Vagina (tissue), 2 donors: ENCODE measurements around the gene RCOR3. TPM values are rescaled to one million over a fixed set of nuclear protein-coding genes. Genes with fewer than 3 reads are reported as not detected.

Source experiments
- DNase-seq, 2 donors: peaks; one replicate each; pipeline ENCODE4 v3.0.0-alpha.2; 2017; ENCODE audit errors: extremely low spot score in 2 of 2
- H3K27ac ChIP-seq: fragments of 200-600 bp; sonication (generic); one replicate; pipeline ENCODE4 v1.5.1; 2019
- H3K27me3 ChIP-seq: fragments of 200-600 bp; sonication (generic); one replicate; pipeline ENCODE4 v1.5.1; 2019
- H3K36me3 ChIP-seq, 2 donors: fragments of 200-600 bp; sonication (generic); one replicate each; pipeline ENCODE4 v1.5.1; 2017 to 2019
- H3K4me1 ChIP-seq: fragments of 200-600 bp; sonication (generic); one replicate; pipeline ENCODE4 v1.5.1; 2019
- H3K4me3 ChIP-seq, 2 donors: fragments of 200-600 bp; sonication (generic); 1 replicate in 1 of 2; 2 replicates in 1 of 2; pipeline ENCODE4 v1.5.1; 2016 to 2019
- H3K9me3 ChIP-seq: fragments of 200-600 bp; sonication (generic); one replicate; pipeline ENCODE4 v1.5.1; 2019
- CTCF ChIP-seq, 3 experiments: fragments of 450-650 bp in 2 of 3; fragments of 200-600 bp in 1 of 3; sonication (generic) in 1 of 3; IDR thresholded peaks; one replicate each; pipeline ENCODE4 v1.5.1; 2017 to 2019; ENCODE audit warnings: antibody characterized with exemption in 3 of 3, mild to moderate bottlenecking in 2 of 3, moderate library complexity in 2 of 3
- POLR2A ChIP-seq, 2 donors: fragments of 450-650 bp; IDR thresholded peaks; one replicate each; pipeline ENCODE4 v1.6.1; 2017; ENCODE audit warnings: antibody characterized with exemption in 2 of 2, mild to moderate bottlenecking in 2 of 2, moderate library complexity in 2 of 2
- POLR2AphosphoS5 ChIP-seq, 2 donors: sonication (generic); formaldehyde crosslinking; IDR thresholded peaks; one replicate each; pipeline ENCODE4 v1.9.0; 2017; ENCODE audit warnings: antibody characterized with exemption in 2 of 2, mild to moderate bottlenecking in 2 of 2, low read depth in 1 of 2; ENCODE audit not compliant: insufficient read depth in 1 of 2
- intact Hi-C: fragments of 100-400 bp; cut with DNase I; formaldehyde crosslinking; loops from one replicate; pipeline ENCODE4 v1.15.1; 2023
- total RNA-seq: library from RNA; depleted of rRNA; stranded (reverse); fragments of >200 nt; gene quantifications from one replicate; pipeline ENCODE4 v1.2.3, GENCODE V29; 2016

RCOR3 gene
- total RNA-seq, 1 donor from 2014 or later, result 58.4 TPM

GRCh38 chr1:211341999-211342398 is 82.8 kb downstream of the RCOR3 start:
- intact Hi-C loops, result no loop called here
- no peak overlapping the region for H3K27ac ChIP-seq
- no peak overlapping the region for H3K4me3 ChIP-seq
- H3K27me3 ChIP-seq, result no peaks in the 10 kb centered on the region
- no peak for DNase-seq
- H3K4me1 ChIP-seq, result peaks cover 10% of the 10 kb centered on the region
- H3K9me3 ChIP-seq, result no peaks in the 10 kb centered on the region
- TF ChIP-seq POLR2AphosphoS5 (IDR thresholded peaks at IDR 0.05; ENCODE audit: insufficient read depth in 1 of 2, low read depth in 1 of 2), result no peak
- no peaks in the 10 kb centered on the region for H3K36me3 ChIP-seq

DNA sequence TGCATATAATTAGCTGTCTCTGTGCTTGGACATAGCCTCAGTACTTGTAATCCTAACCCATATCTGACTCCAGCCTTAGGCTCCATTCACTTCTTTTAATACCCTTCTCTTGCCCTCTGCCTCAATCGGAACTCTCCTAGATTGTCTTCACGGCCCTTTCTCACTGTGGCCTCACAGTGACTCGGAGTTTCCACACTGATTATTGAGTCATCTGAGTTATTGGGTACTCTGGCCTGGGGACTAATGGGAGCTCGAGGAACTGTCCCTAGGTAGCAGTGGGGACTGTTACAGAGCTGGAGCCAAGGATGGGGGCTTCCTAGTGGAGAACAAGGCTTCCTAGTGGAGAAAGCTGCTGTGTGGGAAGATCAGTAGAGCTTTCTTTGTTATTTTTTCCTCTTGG is 84.4 kb downstream of the RCOR3 start:
- TF ChIP-seq POLR2AphosphoS5 (IDR thresholded peaks at IDR 0.05; ENCODE audit: insufficient read depth in 1 of 2, low read depth in 1 of 2) (no peak), CTCF (IDR thresholded peaks at IDR 0.05) (no peak), POLR2A (IDR thresholded peaks at IDR 0.05) (no peak)
- Histone ChIP-seq H3K9me3 (no peaks in the 10 kb centered on the region), H3K36me3 (no peaks in the 10 kb centered on the region), H3K27me3 (no peaks in the 10 kb centered on the region), H3K27ac (no peak overlapping the region), H3K4me1 (peaks cover 10% of the 10 kb centered on the region), H3K4me3 (no peak overlapping the region)
- DNase-seq, result peak in 1 of 2 donors; percentile 67
- intact Hi-C loops, result no loop called here

DNA sequence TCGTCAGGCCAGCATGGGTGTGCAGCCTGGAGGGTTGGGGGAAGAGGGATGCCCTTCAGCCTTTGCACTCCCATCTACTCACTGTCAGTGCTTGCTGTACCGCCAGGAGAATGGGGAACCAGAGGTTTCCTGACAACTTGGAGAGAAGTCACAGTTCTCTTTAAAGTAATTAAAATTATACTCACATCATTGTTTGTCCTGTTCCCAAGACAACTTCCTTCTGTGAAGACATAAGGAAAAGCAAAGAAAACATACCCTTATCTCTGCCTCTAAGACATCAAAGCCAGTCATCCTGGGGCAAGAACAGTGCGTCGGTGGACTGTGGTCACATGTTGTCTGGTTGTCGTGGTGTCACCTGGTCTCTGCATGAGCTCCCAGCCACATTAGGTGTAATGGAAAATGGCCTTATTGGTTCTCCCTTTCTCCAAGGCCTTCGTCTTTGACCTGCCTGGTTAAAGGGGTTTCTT is 85.0 kb downstream of the RCOR3 start:
- TF ChIP-seq POLR2A (IDR thresholded peaks at IDR 0.05) (no peak), CTCF (IDR thresholded peaks at IDR 0.05) (no peak)
- Histone ChIP-seq H3K4me1 (peaks cover 10% of the 10 kb centered on the region), H3K9me3 (no peaks in the 10 kb centered on the region), H3K27me3 (no peaks in the 10 kb centered on the region), H3K27ac (no peak overlapping the region), H3K36me3 (no peaks in the 10 kb centered on the region), H3K4me3 (no peak overlapping the region)
- DNase-seq, result peak in 1 of 2 donors; percentile 67
- intact Hi-C loops, result no loop called here

DNA sequence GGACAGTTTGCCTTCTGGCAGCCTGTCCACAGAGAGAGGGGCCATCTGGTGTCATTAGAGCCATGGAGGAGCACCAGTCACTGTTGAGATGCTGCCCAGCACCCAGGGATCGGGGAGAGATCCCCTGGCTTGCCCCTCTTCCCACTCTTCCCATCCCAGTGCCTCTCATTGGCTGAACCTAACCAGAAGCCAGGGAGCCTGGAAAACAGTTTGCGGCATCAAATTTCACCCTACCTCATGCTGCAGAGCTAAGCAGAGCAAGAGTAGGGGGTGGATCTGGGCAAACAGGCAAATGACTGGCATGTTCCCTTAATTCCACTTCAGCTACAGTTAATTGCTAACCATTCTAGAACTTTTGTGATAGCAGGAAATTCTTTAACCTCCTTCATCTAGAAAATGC is 86.6 kb downstream of the RCOR3 start:
- Histone ChIP-seq H3K9me3 (no peaks in the 10 kb centered on the region), H3K27ac (no peak overlapping the region), H3K4me3 (no peak overlapping the region), H3K4me1 (no peaks in the 10 kb centered on the region), H3K27me3 (no peaks in the 10 kb centered on the region), H3K36me3 (no peaks in the 10 kb centered on the region)
- intact Hi-C loops, result no loop called here
- peak in 1 of 2 donors; percentile 75 for DNase-seq
- TF ChIP-seq POLR2AphosphoS5 (IDR thresholded peaks at IDR 0.05; ENCODE audit: insufficient read depth in 1 of 2, low read depth in 1 of 2), result no peak
- TF ChIP-seq POLR2A (IDR thresholded peaks at IDR 0.05), result no peak
- TF ChIP-seq CTCF (IDR thresholded peaks at IDR 0.05), result no peak

DNA sequence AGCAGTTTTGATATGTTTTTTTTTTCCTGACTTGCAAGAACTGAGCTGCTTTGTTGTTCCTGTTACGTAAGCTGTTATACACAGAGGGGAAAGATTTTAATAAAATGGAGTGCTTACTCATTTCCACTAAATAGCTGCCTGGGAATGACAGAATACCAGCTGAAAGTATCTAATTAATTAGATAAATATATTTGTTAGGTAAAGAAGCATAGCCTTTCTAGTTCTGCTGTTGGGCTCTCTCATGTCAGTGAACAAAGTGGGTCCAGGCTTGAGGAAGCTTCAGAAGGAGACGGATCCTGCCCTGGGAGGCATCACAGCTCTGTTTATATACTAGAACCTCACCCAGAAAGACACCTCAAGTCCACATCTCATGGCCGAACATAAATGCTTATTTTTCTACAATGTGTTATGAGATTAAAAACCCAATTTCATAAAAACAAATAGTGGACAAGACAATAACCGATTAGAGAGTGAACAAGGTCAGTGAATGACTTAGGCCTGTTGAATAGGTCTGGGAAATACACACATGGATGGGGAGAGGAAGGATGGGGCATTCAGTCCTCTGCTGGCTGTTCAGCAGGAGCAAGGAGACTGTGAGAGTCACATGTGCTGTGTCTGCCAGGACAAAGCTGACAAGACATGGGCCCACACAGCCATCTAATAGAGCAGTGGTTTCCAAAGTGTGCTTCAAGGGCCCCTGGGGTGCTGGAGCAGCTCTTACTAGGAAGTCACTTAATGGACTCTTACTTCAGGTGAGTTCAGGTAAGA is 88.1 kb downstream of the RCOR3 start:
- TF ChIP-seq CTCF (IDR thresholded peaks at IDR 0.05) (no peak), POLR2AphosphoS5 (IDR thresholded peaks at IDR 0.05; ENCODE audit: insufficient read depth in 1 of 2, low read depth in 1 of 2) (no peak), POLR2A (IDR thresholded peaks at IDR 0.05) (no peak)

More for the DNA sequence above, 88.1 kb downstream of the RCOR3 start:
- H3K27ac ChIP-seq, result no peak overlapping the region
- no peaks in the 10 kb centered on the region for H3K9me3 ChIP-seq
- H3K36me3 ChIP-seq, result no peaks in the 10 kb centered on the region
- H3K27me3 ChIP-seq, result no peaks in the 10 kb centered on the region
- intact Hi-C loops, result no loop called here
- H3K4me1 ChIP-seq, result no peaks in the 10 kb centered on the region
- DNase-seq, result peak in 1 of 2 donors; percentile 49
- no peak overlapping the region for H3K4me3 ChIP-seq
